GM12878 (cell line): Measurements from ENCODE around the gene NDST3. TPM values are rescaled to one million over a fixed set of nuclear protein-coding genes. Genes with fewer than 3 reads are reported as not detected.

ENCODE experiments used
- ATAC-seq: fragments of 200-7000 bp; cut with Tn5 transposase; 3 replicates; pipeline ENCODE4 v1.9.1; 2020; ENCODE audit warnings: mild to moderate bottlenecking, moderate library complexity
- BruUV-seq: library from RNA; stranded (reverse); fragments of 400-500 nt; replicated peaks from 2 replicates; lab custom pipeline; 2021; lab: Mats Ljungman, UMichigan
- CTCF ChIA-PET: fragments of 300-600 bp; sonication (Branson Sonifier 250); formaldehyde crosslinking; extraction: SDS; loops from one replicate; lab custom pipeline; 2021; ENCODE audit warnings: inconsistent platforms; lab: Yijun Ruan, JAX
- POLR2A ChIA-PET: fragments of 350-600 bp; formaldehyde crosslinking; extraction: SDS; loops from one replicate; lab custom pipeline; 2021; ENCODE audit warnings: inconsistent platforms; lab: Charles Lee
- RAD21 ChIA-PET: fragments of 300-600 bp; sonication (Branson Sonifier 250); formaldehyde crosslinking; loops from one replicate; lab custom pipeline; 2023; ENCODE audit warnings: antibody characterized with exemption; ENCODE audit not compliant: unreplicated experiment; lab: Charles Lee
- SMC1A ChIA-PET: fragments of 300-600 bp; sonication (Branson Sonifier 250); formaldehyde crosslinking; loops from one replicate; lab custom pipeline; 2023; ENCODE audit not compliant: unreplicated experiment, uncharacterized antibody; lab: Charles Lee
- DNase-seq: peaks from one replicate; pipeline ENCODE4 v3.0.0-alpha.2; 2011; ENCODE audit warnings: low read depth, low spot score
- FAIRE-seq: peaks from 3 replicates; lab custom pipeline; 2011; peaks lifted over from hg19 to GRCh38; lab: Jason Lieb, UNC
- H2AFZ ChIP-seq: 2 replicates; pipeline ENCODE4 v1.6.0; 2011; ENCODE audit warnings: low read depth, low read length, control low read depth; ENCODE audit not compliant: control insufficient read depth
- H3K27ac ChIP-seq: 2 replicates; pipeline ENCODE4 v1.5.1; 2011; ENCODE audit warnings: control low read depth; ENCODE audit not compliant: control insufficient read depth, insufficient read depth
- H3K27me3 ChIP-seq, 2 experiments: replicated peaks in 1 of 2; 2 replicates each; pipeline versions ENCODE4 v1.6.0 to v1.6.1; 2011; ENCODE audit warnings: low read length in 1 of 2; ENCODE audit not compliant: control insufficient read depth in 2 of 2, insufficient read depth in 2 of 2
- H3K36me3 ChIP-seq, 2 experiments: 2 replicates each; pipeline ENCODE4 v1.5.1; 2011; ENCODE audit warnings: low read length in 1 of 2; ENCODE audit not compliant: control insufficient read depth in 2 of 2, insufficient read depth in 2 of 2
- H3K4me1 ChIP-seq: 2 replicates; pipeline ENCODE4 v1.6.1; 2011; ENCODE audit warnings: mild to moderate bottlenecking, low read length, moderate library complexity, mixed read lengths; ENCODE audit not compliant: control insufficient read depth, insufficient read depth
- H3K4me2 ChIP-seq: 2 replicates; pipeline ENCODE4 v1.6.0; 2011; ENCODE audit warnings: control low read depth; ENCODE audit not compliant: control insufficient read depth, insufficient read depth
- H3K4me3 ChIP-seq: fragments of 200-600 bp; sonication (generic); 2 replicates; pipeline ENCODE4 v1.5.1; 2016
- H3K79me2 ChIP-seq: 2 replicates; pipeline ENCODE4 v1.6.0; 2011; ENCODE audit warnings: low read length; ENCODE audit not compliant: control insufficient read depth, insufficient read depth
- H3K9ac ChIP-seq: 2 replicates; pipeline ENCODE4 v1.8.0; 2011; ENCODE audit warnings: low read length, control low read depth, mixed read lengths; ENCODE audit not compliant: control insufficient read depth, insufficient read depth
- H3K9me3 ChIP-seq: replicated peaks from 3 replicates; pipeline ENCODE4 v1.5.1; 2011; ENCODE audit warnings: mild to moderate bottlenecking, low read length; ENCODE audit not compliant: control insufficient read depth, insufficient read depth
- H4K20me1 ChIP-seq: 2 replicates; pipeline ENCODE4 v1.6.0; 2011; ENCODE audit not compliant: control insufficient read depth, insufficient read depth
- ATF7 ChIP-seq: fragments of 450-650 bp; IDR thresholded peaks from 2 replicates; pipeline ENCODE4 v1.6.1; 2016; ENCODE audit warnings: low read depth, mild to moderate bottlenecking
- CEBPZ ChIP-seq: fragments of 150-350 bp; IDR thresholded peaks from 2 replicates; pipeline ENCODE4 v1.6.1; 2016; ENCODE audit warnings: low read depth, low read length
- CREB1 ChIP-seq: IDR thresholded peaks from 2 replicates; pipeline ENCODE4 v1.6.1; 2012; ENCODE audit warnings: low read depth, mild to moderate bottlenecking, inconsistent platforms
- DPF2 ChIP-seq: fragments of 450-650 bp; IDR thresholded peaks from 2 replicates; pipeline ENCODE4 v1.6.1; 2017; ENCODE audit warnings: mild to moderate bottlenecking
- ESRRA ChIP-seq: IDR thresholded peaks from 2 replicates; pipeline ENCODE4 v1.6.1; 2012; ENCODE audit warnings: mild to moderate bottlenecking, low read length, improper control_type of control experiment
- JUND ChIP-seq: IDR thresholded peaks from 2 replicates; pipeline ENCODE4 v1.6.1; 2012; ENCODE audit warnings: low read depth, mild to moderate bottlenecking, low read length, improper control_type of control experiment, moderate library complexity
- RFX5 ChIP-seq: IDR thresholded peaks from 2 replicates; pipeline ENCODE4 v1.6.1; 2011; ENCODE audit warnings: low read depth, low read length, improper control_type of control experiment
- SRF ChIP-seq, 2 experiments: IDR thresholded peaks; 2 replicates each; pipeline ENCODE4 v1.6.1; 2011; ENCODE audit warnings: low read depth in 2 of 2, low read length in 2 of 2, mild to moderate bottlenecking in 1 of 2, moderate library complexity in 1 of 2
- YY1 ChIP-seq: IDR thresholded peaks from 2 replicates; pipeline ENCODE4 v1.6.1; 2011; ENCODE audit warnings: low read depth, mild to moderate bottlenecking, low read length
- ZNF24 ChIP-seq: fragments of 450-650 bp; IDR thresholded peaks from 2 replicates; pipeline ENCODE4 v1.6.1; 2017; ENCODE audit warnings: antibody characterized with exemption, mild to moderate bottlenecking
- WGBS: methylation state at CpG from one replicate; pipeline ENCODE4 v1.1.6; 2016; ENCODE audit warnings: low lambda C conversion rate; ENCODE audit not compliant: insufficient replicate concordance, insufficient coverage; ENCODE audit errors: missing lambda C conversion rate; 5-methylcytosine and 5-hydroxymethylcytosine counted together
- in situ Hi-C: fragments of 300-500 bp; cut with MboI; formaldehyde crosslinking; loops from 9 replicates; pipeline ENCODE4 v1.14.3; 2018; ENCODE audit warnings: mixed read lengths
- intact Hi-C: fragments of 100-400 bp; cut with micrococcal nuclease; formaldehyde crosslinking; loops from one replicate; pipeline ENCODE4 v1.14.2; 2022; ENCODE audit not compliant: unreplicated experiment
- polyA plus RNA-seq, 11 experiments: library from polyadenylated mRNA; depleted of rRNA in 4 of 11; unstranded in 6 of 11; stranded (reverse) in 5 of 11; fragments of >200 nt; fragmentation: Nextera tagmentation in 4 of 11; fragmentation: Illumina TruSeq in 1 of 11; extraction: Ambion mirVana in 4 of 11; extraction: Trizol in 1 of 11; gene quantifications; 1 replicate in 1 of 11; 2 replicates in 10 of 11; pipeline versions ENCODE4 v1.2.1 to v1.2.3, GENCODE V29; 2011 to 2016; ENCODE audit warnings: inconsistent platforms in 2 of 11, missing spikeins in 2 of 11, low read depth in 1 of 11
- total RNA-seq, 4 experiments: library from RNA; depleted of rRNA in 3 of 4; stranded (reverse); fragments of >200 nt in 3 of 4; fragmentation: Illumina TruSeq in 1 of 4; extraction: Trizol in 1 of 4; gene quantifications; 2 replicates each; pipeline versions ENCODE4 v1.2.1 to v1.2.3, GENCODE V29; 2013 to 2021
- TF ChIP-seq, protein P1 (sequence below): fragments of 450-650 bp; IDR thresholded peaks from 2 replicates; pipeline ENCODE4 v1.6.1; 2018; ENCODE audit warnings: borderline replicate concordance, mild to moderate bottlenecking; ENCODE audit not compliant: partially characterized antibody
- TF ChIP-seq, protein P2 (sequence below): IDR thresholded peaks from 2 replicates; pipeline ENCODE4 v1.6.1; 2012; ENCODE audit warnings: low read depth, low read length, improper control_type of control experiment

NDST3 gene
- total and polyA plus RNA-seq, 10 of the 15 experiments (the other 5 are each of a cell fraction or from before 2014, with no cell fraction given) = 0.03 TPM; not detected in 8

GRCh38 chr4:118173956-118174725, 139.9 kb downstream of the NDST3 start (continued):
- TF ChIP-seq, protein P1, sequence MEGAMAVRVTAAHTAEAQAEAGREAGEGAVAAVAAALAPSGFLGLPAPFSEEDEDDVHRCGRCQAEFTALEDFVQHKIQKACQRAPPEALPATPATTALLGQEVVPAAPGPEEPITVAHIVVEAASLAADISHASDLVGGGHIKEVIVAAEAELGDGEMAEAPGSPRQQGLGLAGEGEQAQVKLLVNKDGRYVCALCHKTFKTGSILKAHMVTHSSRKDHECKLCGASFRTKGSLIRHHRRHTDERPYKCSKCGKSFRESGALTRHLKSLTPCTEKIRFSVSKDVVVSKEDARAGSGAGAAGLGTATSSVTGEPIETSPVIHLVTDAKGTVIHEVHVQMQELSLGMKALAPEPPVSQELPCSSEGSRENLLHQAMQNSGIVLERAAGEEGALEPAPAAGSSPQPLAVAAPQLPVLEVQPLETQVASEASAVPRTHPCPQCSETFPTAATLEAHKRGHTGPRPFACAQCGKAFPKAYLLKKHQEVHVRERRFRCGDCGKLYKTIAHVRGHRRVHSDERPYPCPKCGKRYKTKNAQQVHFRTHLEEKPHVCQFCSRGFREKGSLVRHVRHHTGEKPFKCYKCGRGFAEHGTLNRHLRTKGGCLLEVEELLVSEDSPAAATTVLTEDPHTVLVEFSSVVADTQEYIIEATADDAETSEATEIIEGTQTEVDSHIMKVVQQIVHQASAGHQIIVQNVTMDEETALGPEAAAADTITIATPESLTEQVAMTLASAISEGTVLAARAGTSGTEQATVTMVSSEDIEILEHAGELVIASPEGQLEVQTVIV = no peak
- TF ChIP-seq CREB1 = no peak
- TF ChIP-seq ZNF24 = no peak
- TF ChIP-seq, protein P2, sequence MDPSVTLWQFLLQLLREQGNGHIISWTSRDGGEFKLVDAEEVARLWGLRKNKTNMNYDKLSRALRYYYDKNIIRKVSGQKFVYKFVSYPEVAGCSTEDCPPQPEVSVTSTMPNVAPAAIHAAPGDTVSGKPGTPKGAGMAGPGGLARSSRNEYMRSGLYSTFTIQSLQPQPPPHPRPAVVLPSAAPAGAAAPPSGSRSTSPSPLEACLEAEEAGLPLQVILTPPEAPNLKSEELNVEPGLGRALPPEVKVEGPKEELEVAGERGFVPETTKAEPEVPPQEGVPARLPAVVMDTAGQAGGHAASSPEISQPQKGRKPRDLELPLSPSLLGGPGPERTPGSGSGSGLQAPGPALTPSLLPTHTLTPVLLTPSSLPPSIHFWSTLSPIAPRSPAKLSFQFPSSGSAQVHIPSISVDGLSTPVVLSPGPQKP = no peak
- TF ChIP-seq, all 136 proteins: peak for 0

GRCh38 chr4:118175506-118175905, 141.2 kb downstream of the NDST3 start:
- ChIA-PET CTCF (no interaction called here), POLR2A (no interaction called here), SMC1A (no interaction called here), RAD21 (no interaction called here)
- Histone ChIP-seq H3K36me3 (no peaks in the 10 kb centered on the region), H3K9ac (no peak overlapping the region), H3K4me2 (no peak overlapping the region), H2AFZ (no peak overlapping the region), H3K27me3 (no peaks in the 10 kb centered on the region), H3K27ac (no peak overlapping the region), H3K79me2 (no peaks in the 10 kb centered on the region), H4K20me1 (no peaks in the 10 kb centered on the region), H3K9me3 (no peaks in the 10 kb centered on the region), H3K4me3 (no peak overlapping the region), H3K4me1 (no peaks in the 10 kb centered on the region)
- 0% methylated on average over 4 of the region's 4 CpGs for WGBS
- intact Hi-C loops (no loop called here), in situ Hi-C loops (no loop called here)
- FAIRE-seq (no peak), ATAC-seq (no peak), DNase-seq (no peak)
- BruUV-seq = no TSS peak
- TF ChIP-seq ATF7 (no peak), ESRRA (no peak), SRF (IDR thresholded peaks at IDR 0.05; ENCODE audit: low read depth in 2 of 2, low read length in 2 of 2) (no peak), JUND (no peak), CEBPZ (no peak), RFX5 (no peak), YY1 (no peak), DPF2 (no peak)
- TF ChIP-seq, protein P1 = no peak
